HG03039 (cell line): Measurements from ENCODE around the gene ZNF516.

Source experiments
- ATAC-seq: cut with Tn5 transposase; IDR thresholded peaks from one replicate; pipeline ENCODE4 v1.9.1; 2021; ENCODE audit warnings: mild to moderate bottlenecking, moderate library complexity; ENCODE audit not compliant: unreplicated experiment

The ZNF516 gene

DNA sequence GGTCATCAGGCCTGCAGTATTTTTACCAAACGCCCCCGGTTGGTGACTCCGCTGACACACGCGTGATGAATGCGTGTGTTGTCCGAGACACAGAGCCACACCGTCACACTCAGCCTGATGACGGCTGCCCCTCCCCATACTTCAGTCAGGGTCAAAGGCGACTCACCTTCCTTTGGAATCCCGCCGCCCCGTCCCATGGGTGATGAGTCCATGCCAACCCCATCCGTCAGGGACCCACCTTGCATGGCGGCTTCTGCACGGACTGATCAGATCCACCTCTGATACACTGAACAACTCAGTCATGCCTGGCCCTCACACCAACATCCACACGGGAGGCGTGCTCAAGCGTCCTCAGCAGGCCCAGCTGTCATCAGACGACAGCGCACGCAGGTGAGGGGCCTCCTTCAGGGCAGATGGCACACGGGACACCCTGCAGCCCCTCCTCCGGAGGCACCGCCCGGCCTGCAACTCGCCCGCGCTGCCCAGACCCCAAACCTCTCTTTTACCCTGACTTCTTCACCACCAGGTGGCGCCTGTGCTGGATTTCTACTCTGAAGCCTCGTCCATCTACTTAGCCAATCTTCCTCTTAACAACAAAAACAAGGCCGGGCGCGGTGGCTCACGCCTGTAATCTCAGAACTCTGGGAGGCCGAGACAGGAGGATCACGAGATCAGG, 89.2 kb downstream of the ZNF516 start:
- ATAC-seq: no peak

DNA sequence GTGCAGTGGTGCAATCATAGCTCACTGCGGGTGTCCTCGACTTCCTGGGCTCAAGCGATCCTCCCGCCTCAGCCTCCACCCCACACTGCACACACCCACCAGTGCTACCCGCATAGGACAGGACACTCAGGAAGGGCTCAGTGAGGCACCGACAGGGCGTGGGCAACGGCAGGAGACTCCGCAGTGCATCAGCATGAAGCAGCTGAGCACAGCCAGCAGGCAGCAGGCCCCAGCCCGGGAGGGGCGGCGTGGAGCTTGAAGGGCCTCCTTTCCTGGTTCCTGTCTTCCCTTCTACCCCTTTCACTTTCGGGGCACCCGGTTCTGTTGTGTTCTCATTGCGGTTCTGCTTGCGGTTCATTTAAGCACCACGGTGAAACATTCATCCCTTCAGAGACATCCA, 89.8 kb downstream of the ZNF516 start:
- ATAC-seq: no peak

DNA sequence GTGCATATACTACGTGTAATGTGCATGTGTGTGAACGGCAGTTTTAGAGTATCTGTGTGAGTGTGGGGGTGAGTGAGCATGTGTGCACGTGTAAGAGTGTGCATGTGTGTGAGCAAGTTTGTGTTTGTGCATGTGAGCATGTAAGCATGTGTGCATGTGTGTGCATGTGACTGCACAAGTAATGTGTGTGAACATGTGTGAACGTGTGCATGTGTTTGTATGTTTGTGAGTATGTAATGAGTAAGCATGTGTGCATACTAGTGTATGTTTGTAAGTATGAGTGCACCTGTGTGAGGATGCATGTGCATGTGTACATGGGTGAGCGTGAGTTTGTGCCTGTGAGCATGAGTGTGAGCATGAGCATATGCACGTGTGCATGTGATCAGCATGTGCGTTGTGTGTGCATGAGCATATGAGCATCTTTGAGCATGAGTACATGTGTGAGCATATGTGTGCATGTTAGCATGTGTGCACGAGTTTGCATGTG, 90.7 kb downstream of the ZNF516 start:
- ATAC-seq: no peak

DNA sequence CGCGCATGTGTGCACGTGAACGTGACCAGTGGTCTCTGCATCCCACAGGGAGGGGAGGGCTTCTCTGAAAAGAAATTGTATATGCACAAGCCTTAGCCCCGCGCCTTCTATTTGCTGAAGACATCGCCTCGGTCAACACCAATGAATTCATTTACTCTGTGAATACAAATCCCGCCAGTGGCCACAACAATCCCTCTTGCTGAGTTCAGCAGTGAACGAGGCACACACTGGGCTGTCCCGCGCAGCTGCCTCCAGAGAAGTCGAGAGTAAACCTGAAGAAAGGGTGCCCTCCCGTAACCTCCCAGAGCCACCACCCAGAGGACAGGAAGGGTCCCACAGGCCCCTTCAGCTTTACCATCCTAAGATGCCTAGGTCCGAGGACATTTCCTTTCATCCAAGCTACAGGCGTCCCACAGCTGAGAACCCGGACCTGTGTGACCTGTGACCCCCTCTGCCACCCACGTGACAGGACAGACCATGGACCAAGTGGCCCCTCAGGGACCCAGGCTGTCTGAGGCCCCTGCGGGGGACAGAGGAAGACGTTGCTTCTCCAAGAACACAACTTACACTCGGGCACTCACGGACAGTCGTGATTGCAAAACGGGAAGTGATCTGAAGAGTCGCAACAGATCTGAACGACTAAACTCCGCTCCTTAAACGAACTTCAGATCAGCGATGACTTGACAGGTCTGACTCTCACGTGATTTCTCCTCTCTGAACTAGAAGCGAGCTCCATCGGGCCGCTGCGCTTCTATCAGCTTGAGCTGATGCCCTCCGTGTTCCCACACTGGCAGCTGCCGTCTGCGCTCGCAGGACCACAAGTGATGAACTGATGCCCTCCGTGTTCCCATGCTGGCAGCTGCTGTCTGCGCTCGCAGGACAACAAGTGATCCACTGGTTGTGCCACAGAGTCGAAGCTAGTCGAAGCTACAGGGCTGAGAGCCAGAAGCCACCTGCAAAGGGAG, 92.7 kb downstream of the ZNF516 start:
- no peak for ATAC-seq

DNA sequence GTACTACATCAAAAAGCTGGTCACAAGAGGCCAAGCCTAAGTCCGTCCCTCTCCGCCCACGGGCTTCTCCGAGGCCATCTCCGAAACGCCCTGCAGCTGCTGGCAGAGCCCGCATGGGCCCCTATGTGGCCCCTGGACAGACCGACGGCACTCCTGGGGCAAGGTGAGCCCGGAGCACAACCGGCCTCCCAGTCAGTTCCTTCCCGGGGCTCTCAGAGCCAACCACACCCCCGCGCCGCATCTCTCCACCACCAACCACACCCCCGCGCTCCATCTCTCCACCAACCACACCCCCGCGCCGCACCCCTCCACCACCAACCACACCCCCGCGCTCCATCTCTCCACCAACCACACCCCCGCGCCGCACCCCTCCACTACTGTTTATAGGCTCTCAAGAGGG, 93.5 kb downstream of the ZNF516 start:
- ATAC-seq: no peak

DNA sequence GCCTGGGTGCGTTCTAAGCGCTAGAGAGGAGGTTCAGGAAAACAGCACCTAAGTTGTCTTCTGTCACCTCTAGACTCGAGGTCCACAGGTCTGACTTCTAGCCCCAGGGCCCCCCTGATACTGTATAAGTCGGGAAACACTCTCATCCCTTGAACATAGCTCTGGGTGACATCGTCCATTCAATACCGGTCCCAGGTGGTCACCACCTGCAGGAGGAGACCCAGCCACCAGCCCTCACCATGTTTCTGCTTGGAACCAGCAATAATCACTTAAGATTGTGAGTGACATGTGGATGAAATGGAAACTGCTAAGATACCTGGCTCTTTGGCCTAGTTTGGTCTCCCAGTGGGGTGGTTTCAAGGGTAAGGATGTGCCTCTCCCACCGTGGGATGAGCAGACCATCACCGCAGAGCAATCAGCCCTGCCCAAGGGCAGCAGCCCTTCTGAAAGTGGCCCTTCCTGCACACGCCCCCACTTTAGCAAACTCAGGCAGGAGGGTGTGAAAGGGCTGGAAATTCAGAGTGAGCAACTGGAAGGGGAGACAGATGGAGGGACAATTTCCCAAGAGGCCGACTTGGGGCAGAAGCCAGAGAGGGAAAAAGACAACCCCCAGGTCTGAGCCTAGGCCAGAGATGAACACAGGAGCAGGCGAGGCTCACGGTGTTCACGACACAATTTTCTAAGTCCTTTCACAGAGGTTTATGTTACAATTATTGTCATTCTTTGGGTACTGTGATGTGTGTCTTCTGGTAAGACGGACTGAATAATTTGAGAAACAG, 95.2 kb downstream of the ZNF516 start:
- ATAC-seq: no peak

DNA sequence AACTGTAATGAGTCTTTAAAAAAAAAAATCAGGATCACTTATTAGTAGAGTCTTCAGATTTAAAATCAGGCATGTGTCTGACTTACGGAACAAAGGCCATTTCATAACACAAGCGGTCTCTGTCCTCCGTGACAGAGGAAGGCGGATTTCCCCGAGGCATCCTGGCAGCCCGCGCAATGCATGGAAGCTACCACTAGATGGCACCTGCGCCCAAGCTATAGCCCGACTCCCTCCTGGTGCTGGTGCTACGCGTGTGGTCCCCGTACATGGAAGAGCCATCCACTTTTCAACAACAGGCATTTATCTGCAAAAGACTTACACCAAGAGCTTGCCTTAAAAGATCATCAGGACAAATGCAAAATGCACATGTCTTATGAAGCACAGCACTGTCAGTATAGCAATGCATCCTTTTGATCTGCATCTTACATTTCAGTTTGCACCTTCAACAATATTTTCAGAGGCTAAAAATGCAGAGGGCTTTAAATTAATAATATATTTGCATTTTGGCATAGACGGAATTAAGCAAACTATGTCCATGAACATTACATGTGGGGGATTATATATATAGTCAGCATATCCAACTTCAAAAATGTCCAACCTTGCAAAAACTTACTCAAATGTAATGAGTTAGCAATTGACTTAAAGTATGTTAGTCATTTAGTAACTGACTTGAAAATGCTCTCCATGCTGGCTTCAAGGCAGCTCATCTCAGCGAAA, 96.0 kb downstream of the ZNF516 start:
- ATAC-seq: peak; percentile 88

DNA sequence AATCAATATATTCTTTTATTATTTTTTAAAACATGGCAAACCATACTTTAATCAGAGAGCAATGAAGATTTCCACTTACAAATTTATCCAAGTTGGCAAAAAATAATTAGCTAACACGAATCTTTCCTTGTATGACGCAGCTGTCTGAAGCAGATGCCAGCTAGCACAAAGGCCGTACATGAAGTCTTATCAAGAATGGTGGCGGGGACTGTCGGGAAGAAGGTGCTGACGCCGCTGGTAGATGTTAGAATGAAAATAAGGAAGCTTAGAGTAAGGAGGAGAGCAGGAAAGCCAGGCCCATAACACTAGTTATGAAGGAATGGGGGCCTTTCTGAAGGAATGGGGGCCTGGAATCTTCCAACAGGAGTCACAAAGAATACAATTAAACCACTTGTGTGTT, 96.7 kb downstream of the ZNF516 start:
- ATAC-seq: no peak

DNA sequence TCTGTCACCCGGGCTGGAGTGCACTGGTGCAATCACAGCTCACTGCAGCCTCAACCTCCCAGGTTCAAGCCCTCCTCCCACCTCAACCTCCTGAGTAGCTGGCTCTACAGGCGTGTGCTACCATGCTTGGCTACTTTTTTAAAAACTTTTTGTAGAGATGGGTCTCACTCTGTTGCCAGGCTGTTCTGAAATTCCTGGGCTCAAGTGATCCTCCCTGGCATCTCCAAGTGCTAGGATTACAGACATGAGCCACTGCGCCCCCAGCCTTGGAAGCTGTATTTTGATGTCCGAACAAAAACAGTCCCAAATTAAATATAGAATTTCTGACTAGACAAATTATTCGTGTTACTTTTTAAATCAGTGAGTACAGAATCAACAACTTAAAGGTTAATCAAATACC, 97.4 kb downstream of the ZNF516 start:
- ATAC-seq: no peak

DNA sequence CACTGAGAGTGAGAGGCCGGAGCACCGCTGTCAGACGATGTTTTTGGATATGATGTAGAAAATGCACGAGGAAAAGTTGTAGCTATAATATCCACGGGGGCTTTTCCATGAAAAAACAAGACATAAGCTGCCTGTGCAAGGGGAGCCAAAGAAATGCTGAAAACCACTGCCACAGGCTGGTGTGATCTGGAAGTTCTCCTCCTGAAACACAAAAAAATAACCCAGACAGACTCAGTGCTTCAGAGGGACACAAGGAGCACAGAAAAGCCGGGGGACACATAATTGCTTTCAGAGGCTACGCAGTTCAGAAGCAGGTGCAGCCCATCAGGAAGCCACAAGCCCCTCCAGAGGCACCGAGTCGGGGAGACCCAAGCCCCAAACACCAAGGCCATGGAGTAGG, 98.2 kb downstream of the ZNF516 start:
- ATAC-seq: no peak

DNA sequence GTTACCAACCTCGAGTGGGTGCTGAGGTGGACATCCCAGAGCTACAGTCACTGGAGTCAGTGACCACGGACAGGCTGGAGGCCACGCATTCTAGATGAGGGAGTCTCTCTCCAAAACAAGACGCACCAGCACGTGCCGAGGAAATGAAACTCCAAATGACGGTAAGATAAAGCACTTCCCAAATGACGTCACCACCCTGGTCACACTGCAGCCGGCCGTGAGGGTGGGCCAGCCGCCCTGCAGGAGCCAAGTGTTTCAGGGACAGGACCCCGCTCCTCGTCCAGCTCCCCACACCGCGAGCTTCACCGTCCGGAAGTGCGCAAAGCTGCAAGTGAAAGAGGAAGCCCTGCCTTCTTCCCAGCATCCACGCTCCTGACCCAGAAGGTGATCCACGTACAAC, 99.4 kb downstream of the ZNF516 start:
- no peak for ATAC-seq

DNA sequence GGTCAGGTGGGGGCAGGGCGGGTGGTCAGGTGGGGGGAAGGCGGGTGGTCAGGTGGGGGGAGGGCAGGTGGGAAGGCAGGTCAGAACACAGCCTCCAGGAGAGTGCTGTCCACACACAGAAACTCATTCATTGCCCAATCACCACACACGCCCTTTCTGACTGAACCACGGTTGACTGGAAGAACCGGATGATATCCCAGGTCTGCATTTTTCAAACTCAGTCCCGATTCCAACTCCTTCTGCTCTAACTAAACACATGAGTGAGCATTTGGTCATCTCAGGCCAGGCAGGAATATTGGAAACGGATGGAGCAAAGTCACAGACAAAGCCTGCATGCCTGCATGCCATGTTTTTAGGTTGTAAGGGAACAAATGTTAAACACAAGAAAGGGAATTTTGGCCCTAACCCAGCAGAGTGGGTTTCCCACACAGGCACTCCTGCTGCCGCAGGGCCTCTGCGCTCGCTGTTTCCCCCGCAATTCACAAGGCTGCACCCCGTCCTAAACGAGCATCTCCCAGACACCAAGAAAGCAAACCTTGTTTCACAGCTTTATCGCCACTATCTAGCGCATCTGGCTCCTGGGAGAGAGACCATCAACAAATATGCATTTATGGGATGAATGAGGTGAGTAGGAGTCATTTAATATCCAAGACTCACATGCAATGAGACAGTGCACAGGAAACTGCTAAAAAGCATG, 100.1 kb downstream of the ZNF516 start:
- ATAC-seq: no peak

DNA sequence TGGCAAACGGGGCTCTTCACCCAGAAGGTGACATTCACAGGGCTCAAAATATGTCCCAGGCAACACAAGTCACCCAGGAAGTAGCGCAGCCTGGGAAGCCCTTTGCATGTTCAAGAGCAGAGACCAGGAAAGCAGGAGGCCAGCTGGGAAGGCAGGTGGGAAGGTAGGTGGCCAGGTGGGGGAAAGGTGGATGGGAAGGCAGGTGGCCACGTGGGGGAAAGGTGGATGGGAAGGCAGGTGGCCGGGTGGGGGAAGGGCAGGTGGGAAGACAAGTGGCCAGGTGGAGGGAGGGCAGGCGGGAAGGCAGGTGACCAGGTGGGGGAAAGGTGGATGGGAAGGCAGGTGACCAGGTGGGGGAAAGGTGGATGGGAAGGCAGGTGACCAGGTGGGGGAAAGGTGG, 102.7 kb downstream of the ZNF516 start:
- ATAC-seq: no peak

DNA sequence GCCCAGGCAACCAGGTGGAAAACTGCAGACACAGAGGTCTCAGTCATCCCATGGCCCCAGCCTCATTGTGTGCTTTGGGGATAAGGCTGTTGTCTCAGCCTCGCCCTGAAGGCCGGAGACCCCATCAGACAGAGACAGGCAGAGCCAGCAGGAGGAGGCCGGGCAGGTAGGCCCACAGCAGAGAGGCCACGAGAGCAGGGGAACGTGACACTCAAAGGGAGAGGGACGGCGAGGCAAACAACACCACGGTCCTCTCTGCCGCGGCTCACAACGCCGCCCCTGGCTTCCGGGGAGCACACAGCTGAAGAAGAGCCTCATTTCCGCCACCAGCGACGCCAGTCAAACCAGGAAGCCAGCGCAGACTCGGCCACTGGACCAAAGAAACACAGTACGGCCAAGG, 103.3 kb downstream of the ZNF516 start:
- ATAC-seq: no peak

DNA sequence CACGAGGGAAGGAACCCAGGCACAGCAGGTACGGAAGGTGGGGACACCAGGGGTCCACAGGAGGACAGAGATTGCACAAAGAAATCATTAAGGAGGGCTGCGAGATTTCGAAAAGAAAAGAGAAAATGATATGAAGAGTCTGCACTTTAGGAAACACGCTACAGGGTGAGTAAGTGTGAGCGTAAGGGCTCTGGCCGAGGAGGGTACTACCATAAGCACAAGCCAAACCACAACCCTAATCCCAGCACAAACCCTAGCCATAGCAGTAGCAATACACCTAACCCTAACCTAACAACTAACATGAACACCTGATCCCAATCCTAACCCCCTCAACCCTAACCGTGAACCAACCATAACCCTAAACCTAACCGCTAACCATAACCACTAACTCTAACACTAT, 104.0 kb downstream of the ZNF516 start:
- ATAC-seq: no peak

DNA sequence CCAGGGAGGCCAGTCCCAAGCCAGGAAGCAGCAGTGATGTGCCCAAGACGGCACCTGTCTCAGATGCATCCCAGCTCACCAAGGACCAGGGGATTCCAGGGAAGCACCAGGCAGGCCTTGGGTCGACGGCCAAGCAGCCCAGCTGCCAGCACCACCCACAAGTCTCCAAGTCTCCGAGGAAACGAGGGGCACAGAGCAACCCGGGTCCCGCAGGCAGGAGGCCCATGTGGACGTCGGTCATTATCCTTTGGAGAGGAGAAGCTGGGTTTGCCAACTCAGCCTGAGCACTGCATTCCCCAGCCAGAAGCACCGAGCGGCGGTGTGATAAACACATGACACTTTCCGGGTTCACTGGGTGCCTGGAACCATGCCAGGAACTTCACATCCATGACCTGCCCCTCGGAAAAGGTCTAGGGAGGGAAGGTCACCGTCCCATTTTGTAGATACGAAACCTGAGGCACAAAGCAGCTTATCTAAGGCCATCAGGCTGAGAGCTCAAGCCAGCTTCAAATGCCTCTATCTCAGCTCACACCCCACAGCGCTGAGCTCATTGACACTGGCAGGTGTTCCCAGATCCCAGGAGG, 104.5 kb downstream of the ZNF516 start:
- ATAC-seq: no peak

DNA sequence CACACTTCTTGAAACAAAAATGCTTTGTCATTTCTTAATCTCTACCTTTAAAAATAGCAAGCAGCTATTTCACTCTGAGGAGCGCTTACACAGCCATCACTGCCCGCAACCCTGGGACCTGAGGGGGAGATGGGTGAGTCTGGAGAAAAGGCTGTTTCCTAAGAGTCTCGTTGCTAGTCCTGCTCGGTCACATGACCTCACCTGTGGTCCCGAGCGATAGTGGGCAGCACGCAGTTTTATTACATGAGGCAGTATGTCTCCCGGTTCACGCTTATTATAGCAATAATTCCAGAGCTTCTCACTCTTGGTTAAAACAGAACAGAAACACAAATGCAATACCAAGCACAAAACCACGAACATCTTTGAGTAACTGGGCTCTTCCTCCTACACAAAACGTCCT, 105.3 kb downstream of the ZNF516 start:
- ATAC-seq: no peak

DNA sequence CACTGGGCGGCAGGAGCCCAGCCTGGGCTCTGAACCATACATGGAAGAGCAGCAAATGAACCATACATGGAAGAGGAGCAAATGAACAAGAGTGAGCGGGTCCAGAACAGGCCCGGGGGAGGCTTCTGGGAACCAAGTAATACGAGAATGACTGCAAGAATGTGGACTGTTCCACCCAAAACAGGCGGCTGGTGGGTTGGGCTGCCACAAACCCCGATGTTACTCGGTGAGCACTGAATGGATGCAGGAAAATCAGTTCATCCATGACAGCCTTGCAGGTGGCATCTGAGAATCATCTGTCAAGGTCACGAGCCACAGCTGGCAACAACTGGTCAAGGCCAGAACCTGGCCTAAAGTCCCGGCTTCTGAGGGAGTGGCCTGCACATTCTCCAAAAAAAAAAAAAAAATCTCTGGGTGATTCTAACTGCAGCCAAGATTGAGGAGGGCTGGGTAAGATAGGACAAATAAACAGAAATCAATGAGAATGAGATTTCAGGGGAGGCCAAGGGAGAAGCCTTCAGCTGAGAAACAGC, 106.1 kb downstream of the ZNF516 start:
- no peak for ATAC-seq

DNA sequence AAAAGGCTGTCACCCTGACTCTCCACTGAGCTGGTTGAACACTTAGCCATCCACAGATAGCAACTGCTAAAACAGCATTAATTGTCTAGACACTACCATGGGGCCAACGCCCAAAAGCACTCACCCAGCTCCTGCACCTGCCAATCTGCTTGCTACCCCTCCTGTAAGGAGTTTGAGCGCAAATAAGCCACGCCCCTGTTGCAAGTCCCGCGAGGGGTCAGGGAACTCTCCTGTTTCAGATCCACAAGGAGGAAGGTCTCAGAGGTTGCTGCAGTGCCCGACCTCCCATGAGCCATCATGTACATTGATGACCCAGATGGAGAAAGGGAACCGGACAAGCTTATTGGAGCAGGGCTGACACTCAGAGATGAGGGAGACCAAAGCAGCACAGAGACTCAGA, 106.8 kb downstream of the ZNF516 start:
- ATAC-seq: no peak

DNA sequence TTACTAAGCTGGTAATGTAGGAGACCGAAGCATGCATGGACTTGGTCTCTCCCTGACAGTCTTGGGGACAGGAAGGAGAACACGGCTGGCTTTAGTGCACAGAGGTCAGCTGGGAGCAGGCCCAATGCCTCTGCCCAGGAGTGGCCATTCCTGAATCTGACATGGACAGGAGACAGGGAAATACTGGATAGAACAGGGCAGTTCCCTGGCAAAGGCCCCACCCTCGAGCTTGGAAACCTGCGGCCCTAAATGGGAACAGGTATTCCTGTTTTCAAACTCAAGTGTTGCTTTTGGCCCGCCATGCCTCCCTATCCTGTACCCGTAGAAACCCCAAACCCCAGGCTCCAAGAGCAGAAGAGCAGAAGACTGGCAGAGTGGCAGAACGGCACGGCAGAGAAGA, 107.4 kb downstream of the ZNF516 start:
- ATAC-seq: no peak
